Amniotic stem cell (primary cell): ENCODE data around the gene OR2F2.

Experiments
- DNase-seq: peaks from one replicate; lab custom pipeline; 2025; lab: John Stamatoyannopoulos, UW

Gene OR2F2

GRCh38 chr7:143979359-143979758 lies 44.3 kb downstream of the OR2F2 start:
- DNase-seq = no peak

- no peak for DNase-seq
Measured at GRCh38 chr7:143979998-143980397, 45.0 kb downstream of the OR2F2 start.

DNA sequence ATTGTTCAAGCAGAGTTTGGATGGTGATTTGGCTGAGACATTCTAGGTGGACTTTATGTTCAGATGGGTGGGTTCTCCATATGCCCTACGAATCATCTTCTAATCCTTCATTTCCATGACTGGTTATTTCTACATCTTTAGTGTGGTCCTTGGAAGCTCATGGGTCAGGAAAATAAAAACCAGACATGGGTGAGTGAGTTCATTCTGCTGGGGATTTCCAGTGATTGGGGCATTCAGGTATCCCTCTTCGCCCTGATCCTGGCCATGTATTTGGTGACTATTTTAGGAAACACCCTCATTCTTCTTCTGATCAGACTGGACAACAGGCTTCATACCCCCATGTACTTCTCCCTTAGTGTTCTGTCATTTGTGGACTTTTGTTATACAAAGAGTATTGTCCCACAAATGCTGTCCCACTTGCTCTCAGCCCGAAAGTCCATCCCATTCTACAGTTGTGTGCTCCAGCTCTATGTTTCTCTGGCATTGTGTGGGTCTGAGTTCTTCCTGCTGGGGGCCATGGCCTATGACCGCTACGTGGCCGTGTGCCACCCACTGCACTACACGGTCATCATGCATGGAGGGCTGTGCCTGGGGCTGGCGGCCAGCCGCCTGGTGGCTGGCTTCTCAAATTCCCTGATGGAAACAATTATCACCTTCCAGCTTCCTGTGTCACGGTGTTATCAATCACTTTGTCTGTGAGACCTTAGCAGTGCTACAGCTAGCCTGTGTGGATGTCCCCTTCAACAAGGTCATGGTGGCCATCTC lies 45.9 kb downstream of the OR2F2 start:
- no peak for DNase-seq

- DNase-seq = no peak
Measured at GRCh38 chr7:143983960-143984359, 48.9 kb downstream of the OR2F2 start.
